Tibial nerve (tissue), 4 donors: ENCODE measurements around the gene SH3TC2. TPM values are rescaled to one million over a fixed set of nuclear protein-coding genes. Genes with fewer than 3 reads are reported as not detected.

Experiments used
- DNase-seq, 2 donors: peaks; one replicate each; pipeline ENCODE4 v3.0.0-alpha.2; 2019; ENCODE audit warnings: low spot score in 2 of 2
- H3K27ac ChIP-seq, 4 donors: fragments of 200-600 bp; sonication (generic) in 3 of 4; one replicate each; pipeline ENCODE4 v1.5.1; 2017 to 2019; ENCODE audit warnings: mild to moderate bottlenecking in 1 of 4
- H3K27me3 ChIP-seq, 2 donors: fragments of 200-600 bp; sonication (generic) in 1 of 2; one replicate each; pipeline versions ENCODE4 v1.5.1 to v1.6.0; 2017 to 2019
- H3K36me3 ChIP-seq, 3 donors: fragments of 200-600 bp; sonication (generic); one replicate each; pipeline ENCODE4 v1.5.1; 2018 to 2019
- H3K4me1 ChIP-seq, 4 donors: fragments of 200-600 bp; sonication (generic) in 3 of 4; one replicate each; pipeline ENCODE4 v1.5.1; 2017 to 2019
- H3K4me3 ChIP-seq, 4 donors: fragments of 200-600 bp; sonication (generic) in 3 of 4; one replicate each; pipeline ENCODE4 v1.5.1; 2017 to 2019; ENCODE audit warnings: mild to moderate bottlenecking in 1 of 4, moderate library complexity in 1 of 4
- H3K9me3 ChIP-seq, 4 donors: fragments of 200-600 bp; sonication (generic) in 3 of 4; one replicate each; pipeline ENCODE4 v1.5.1; 2017 to 2019
- CTCF ChIP-seq, 5 experiments: fragments of 200-600 bp in 3 of 5; fragments of 450-650 bp in 2 of 5; sonication (generic) in 3 of 5; IDR thresholded peaks; one replicate each; pipeline ENCODE4 v1.5.1; 2016 to 2019; ENCODE audit warnings: antibody characterized with exemption in 5 of 5, mild to moderate bottlenecking in 3 of 5, moderate library complexity in 2 of 5
- EP300 ChIP-seq, 2 donors: sonication (generic); formaldehyde crosslinking; IDR thresholded peaks; one replicate each; pipeline ENCODE4 v1.6.1; 2017; ENCODE audit warnings: antibody characterized with exemption in 2 of 2, mild to moderate bottlenecking in 1 of 2
- POLR2A ChIP-seq, 2 donors: fragments of 450-650 bp; IDR thresholded peaks; one replicate each; pipeline ENCODE4 v1.6.1; 2017; ENCODE audit warnings: antibody characterized with exemption in 2 of 2, mild to moderate bottlenecking in 2 of 2, moderate library complexity in 2 of 2
- WGBS, 2 donors: methylation state at CpG; one replicate each; pipeline ENCODE4 v1.1.5; 2018; 5-methylcytosine and 5-hydroxymethylcytosine counted together
- total RNA-seq, 4 donors: library from RNA; depleted of rRNA; stranded (reverse); fragments of >200 nt; gene quantifications; one replicate each; pipeline ENCODE4 v1.1.0, GENCODE V29; 2016

The SH3TC2 gene
- total RNA-seq, 4 donors from 2014 or later = 37.2 to 92.1 (median 83.9) TPM

- 64 to 73% methylated on average over 5 of the region's 5 CpGs for WGBS, 2 donors
- no peak overlapping the region for H3K4me3 ChIP-seq
- no peaks in the 10 kb centered on the region for H3K27me3 ChIP-seq
- H3K4me1 ChIP-seq = peaks cover 0 to 22% (median 0%) of the 10 kb centered on the region in 4 donors
- no peak for DNase-seq
- no peak for TF ChIP-seq EP300 (IDR thresholded peaks at IDR 0.05)
- no peak for TF ChIP-seq CTCF (IDR thresholded peaks at IDR 0.05)
- no peak for TF ChIP-seq POLR2A (IDR thresholded peaks at IDR 0.05)
- H3K36me3 ChIP-seq = peaks cover 0 to 39% (median 0%) of the 10 kb centered on the region in 3 donors
- H3K9me3 ChIP-seq = no peaks in the 10 kb centered on the region
- no peak overlapping the region for H3K27ac ChIP-seq
Measured at GRCh38 chr5:149041242-149041641, 21.6 kb downstream of the SH3TC2 start.

GRCh38 chr5:149040421-149040820 is 22.4 kb downstream of the SH3TC2 start:
- DNase-seq = no peak
- Histone ChIP-seq H3K4me1 (peaks cover 0 to 22% (median 0%) of the 10 kb centered on the region in 4 donors), H3K4me3 (no peak overlapping the region), H3K36me3 (peaks cover 0 to 33% (median 0%) of the 10 kb centered on the region in 3 donors), H3K9me3 (no peaks in the 10 kb centered on the region), H3K27ac (no peak overlapping the region), H3K27me3 (no peaks in the 10 kb centered on the region)
- 38 to 47% methylated on average over 1 of the region's 1 CpG for WGBS, 2 donors
- no peak for TF ChIP-seq EP300 (IDR thresholded peaks at IDR 0.05)

DNA sequence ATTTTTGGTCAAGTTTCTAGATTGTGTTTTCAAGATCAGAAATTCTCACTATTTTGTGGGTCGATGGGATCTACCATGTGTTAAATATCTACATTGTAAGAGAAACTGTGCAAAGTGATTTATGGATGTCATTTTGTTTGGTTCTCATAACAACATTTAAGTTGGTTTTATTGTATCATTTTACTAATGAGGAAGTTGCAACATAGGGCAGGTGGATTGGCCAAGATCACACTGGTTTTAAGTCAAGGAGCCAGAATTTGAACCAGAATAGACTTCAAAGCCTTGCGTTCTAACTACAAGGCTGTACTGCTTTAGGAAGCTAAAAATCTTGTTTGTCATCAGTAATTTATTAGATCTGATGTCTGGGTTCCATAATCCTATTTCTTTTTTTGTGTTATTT is 23.4 kb downstream of the SH3TC2 start:
- H3K9me3 ChIP-seq = no peaks in the 10 kb centered on the region
- peaks cover 0 to 27% (median 0%) of the 10 kb centered on the region in 4 donors for H3K4me1 ChIP-seq
- DNase-seq = no peak
- H3K4me3 ChIP-seq = no peak overlapping the region
- no peaks in the 10 kb centered on the region for H3K27me3 ChIP-seq
- 82 to 84% methylated on average over 2 of the region's 2 CpGs for WGBS, 2 donors
- H3K27ac ChIP-seq = no peak overlapping the region
- peaks cover 0 to 32% (median 0%) of the 10 kb centered on the region in 3 donors for H3K36me3 ChIP-seq
- no peak for TF ChIP-seq CTCF (IDR thresholded peaks at IDR 0.05)
- TF ChIP-seq EP300 (IDR thresholded peaks at IDR 0.05) = no peak
- TF ChIP-seq POLR2A (IDR thresholded peaks at IDR 0.05) = no peak

DNA sequence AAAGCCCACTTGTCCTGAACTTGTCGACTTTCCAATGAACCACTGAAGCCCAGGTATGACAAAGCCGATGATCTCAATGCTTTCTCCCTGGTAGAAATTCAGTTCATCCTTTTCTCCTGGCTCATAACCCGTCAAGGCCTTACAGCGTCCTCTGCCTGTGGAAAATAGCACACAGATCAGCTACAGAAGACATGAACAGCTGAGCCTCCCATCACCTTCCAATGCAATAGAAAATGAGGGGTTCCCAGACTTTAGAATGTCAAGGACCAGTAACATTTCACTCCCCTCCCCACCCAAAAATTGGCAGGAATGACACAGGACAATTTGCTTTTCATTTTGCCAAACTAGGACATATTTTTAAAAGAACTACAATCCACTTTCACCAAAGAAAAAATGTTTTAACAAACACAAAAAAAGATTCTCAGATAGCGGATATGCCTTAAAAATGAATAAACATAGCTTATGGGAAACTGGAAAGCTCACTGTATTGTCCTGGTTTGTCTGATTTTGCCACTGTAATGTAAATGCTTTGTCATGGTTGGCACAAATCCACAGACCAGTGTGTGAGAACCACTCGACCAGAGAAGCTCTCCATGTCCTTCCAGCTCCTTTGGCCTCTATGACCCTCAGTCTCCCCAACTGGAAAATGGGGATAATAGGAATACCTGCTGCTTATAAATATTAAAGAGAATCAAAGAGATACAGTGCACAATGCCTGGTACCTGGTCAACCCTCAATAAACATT is 24.4 kb downstream of the SH3TC2 start:
- TF ChIP-seq EP300 (IDR thresholded peaks at IDR 0.05) (no peak), CTCF (IDR thresholded peaks at IDR 0.05) (no peak), POLR2A (IDR thresholded peaks at IDR 0.05) (no peak)
- Histone ChIP-seq H3K4me1 (peaks cover 0 to 27% (median 0%) of the 10 kb centered on the region in 4 donors), H3K27ac (no peak overlapping the region), H3K27me3 (no peaks in the 10 kb centered on the region), H3K9me3 (no peaks in the 10 kb centered on the region), H3K36me3 (peaks cover 0 to 32% (median 0%) of the 10 kb centered on the region in 3 donors), H3K4me3 (no peak overlapping the region)
- no peak for DNase-seq
- 77% methylated on average over 6 of the region's 6 CpGs for WGBS, 2 donors

- Histone ChIP-seq H3K36me3 (peaks cover 0 to 32% (median 0%) of the 10 kb centered on the region in 3 donors), H3K9me3 (no peaks in the 10 kb centered on the region), H3K4me3 (no peak overlapping the region), H3K27me3 (no peaks in the 10 kb centered on the region), H3K4me1 (peaks cover 0 to 27% (median 0%) of the 10 kb centered on the region in 4 donors), H3K27ac (peak overlapping the region in 1 of 4 donors; percentile 11)
- TF ChIP-seq POLR2A (IDR thresholded peaks at IDR 0.05) = no peak
- TF ChIP-seq CTCF (IDR thresholded peaks at IDR 0.05) = no peak
- no peak for TF ChIP-seq EP300 (IDR thresholded peaks at IDR 0.05)
- no peak for DNase-seq
- 36 to 47% methylated on average over 3 of the region's 3 CpGs for WGBS, 2 donors
Measured at GRCh38 chr5:149037817-149038216, 25.0 kb downstream of the SH3TC2 start.
